Omental fat pad (tissue), 4 donors: ENCODE measurements around the gene DUSP22. TPM values are rescaled to one million over a fixed set of nuclear protein-coding genes. Genes with fewer than 3 reads are reported as not detected.

Experiments
- ATAC-seq: fragments of 150-250 bp; one replicate; pipeline ENCODE4 v1.9.1; 2016; ENCODE audit warnings: mild to moderate bottlenecking, moderate library complexity; ENCODE audit not compliant: low FRiP score
- DNase-seq: peaks from one replicate; pipeline ENCODE4 v3.0.0-alpha.2; 2019; ENCODE audit warnings: low spot score
- total RNA-seq, 4 donors: library from RNA; depleted of rRNA; stranded (reverse); fragments of >200 nt; gene quantifications; one replicate each; pipeline ENCODE4 v1.1.0, GENCODE V29; 2016
- TF ChIP-seq, protein P1 (sequence below), 3 donors: fragments of 450-650 bp; IDR thresholded peaks; one replicate each; pipeline ENCODE4 v1.5.1; 2016 to 2017; ENCODE audit warnings: antibody characterized with exemption in 3 of 3, mild to moderate bottlenecking in 3 of 3, moderate library complexity in 2 of 3

DUSP22 gene
- total RNA-seq, 4 donors from 2014 or later, result 47.4 to 93.6 (median 65.4) TPM

DNA sequence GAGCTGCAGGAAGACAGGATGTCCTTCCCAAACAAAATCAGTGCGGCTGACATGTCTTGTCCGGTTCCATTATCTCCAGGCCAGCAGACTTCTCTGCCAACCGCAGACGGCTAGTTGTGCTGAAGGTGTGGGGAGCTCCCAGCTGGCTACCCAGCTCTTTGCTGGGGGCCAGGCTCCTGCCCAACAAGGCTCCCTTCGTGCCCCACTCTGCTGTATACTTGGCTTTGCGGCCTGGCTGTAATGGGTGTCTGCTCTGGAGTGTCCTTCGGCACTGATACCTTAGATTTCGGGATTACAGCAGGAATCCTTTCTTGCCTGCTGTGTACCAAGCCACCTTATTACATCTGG, 50.5 kb downstream of the DUSP22 start:
- ATAC-seq, result no peak
- no peak for DNase-seq
- TF ChIP-seq, protein P1, sequence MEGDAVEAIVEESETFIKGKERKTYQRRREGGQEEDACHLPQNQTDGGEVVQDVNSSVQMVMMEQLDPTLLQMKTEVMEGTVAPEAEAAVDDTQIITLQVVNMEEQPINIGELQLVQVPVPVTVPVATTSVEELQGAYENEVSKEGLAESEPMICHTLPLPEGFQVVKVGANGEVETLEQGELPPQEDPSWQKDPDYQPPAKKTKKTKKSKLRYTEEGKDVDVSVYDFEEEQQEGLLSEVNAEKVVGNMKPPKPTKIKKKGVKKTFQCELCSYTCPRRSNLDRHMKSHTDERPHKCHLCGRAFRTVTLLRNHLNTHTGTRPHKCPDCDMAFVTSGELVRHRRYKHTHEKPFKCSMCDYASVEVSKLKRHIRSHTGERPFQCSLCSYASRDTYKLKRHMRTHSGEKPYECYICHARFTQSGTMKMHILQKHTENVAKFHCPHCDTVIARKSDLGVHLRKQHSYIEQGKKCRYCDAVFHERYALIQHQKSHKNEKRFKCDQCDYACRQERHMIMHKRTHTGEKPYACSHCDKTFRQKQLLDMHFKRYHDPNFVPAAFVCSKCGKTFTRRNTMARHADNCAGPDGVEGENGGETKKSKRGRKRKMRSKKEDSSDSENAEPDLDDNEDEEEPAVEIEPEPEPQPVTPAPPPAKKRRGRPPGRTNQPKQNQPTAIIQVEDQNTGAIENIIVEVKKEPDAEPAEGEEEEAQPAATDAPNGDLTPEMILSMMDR (IDR thresholded peaks at IDR 0.05), result no peak

DNA sequence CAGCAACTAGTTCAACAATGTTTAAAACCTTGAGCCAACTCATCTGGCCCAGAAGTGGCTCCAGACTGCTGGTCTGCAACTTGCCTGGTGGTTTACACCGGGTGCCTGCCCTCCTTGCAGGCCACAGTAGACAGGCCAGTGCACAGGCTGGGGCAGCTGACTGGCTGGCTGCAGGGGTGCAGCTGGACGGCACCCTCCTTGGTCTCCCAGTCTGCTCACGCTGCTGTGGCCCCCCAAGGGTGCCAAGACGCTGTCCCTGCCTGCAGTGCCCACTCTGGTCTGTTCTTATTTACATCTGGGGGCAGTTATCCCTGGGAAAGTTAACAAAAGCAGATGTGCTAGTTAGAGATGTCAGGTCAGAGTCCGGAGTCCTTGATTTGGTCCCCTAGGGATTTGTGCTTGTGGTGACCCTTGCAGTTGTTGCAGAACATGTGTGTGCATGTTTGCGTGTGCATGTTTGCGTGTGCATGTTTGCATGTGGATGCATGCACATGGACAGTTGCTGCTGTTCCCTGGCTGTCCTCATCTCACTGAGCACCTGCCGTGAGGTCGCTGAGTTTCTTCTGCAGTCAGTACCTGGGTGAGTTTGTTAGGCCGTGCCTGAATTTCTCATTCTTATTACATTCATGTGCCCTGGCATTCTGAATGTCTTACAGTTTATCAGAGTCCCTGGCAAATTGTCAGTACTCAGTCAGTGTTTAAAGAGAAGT, 51.1 kb downstream of the DUSP22 start:
- no peak for ATAC-seq

DNA sequence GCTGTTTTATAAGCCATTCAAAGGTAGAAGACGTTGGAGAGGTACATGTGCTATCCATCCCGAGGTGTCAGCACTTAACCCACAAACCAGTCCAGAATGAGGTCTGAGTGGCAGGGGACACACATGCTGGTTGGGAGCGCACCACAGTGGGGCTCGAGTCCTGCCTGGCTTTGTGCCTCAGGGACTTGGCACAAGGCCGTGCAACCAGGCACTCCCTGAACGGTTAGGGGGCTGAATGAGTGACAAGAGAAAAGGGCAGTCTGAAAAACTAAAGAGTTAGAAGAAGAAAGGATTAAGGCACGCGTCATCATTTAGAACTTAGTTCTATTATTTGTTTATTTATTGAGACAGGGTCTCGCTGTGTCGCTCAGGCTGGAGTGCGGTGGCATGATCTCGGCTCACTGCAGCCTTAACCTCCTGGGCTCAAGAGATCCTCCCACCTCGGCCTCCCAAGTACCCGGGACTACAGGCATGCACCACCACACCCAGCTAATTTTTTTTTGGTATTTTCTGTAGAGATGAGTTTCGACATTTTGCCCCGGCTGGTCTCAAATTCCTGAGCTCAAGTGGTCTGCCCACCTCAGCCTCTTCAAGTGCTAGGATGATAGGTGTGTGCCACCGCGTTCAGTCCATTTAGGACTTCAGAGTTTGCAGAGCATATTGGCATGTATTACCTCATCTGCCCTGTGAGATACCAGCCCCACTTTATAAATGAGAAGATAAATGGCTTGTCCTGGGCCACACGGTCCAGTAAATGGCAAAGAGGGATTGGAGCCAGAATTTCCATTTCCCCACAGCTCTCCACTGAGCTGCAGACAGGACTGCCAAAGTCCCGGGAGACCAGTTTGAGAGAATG, 51.9 kb downstream of the DUSP22 start:
- TF ChIP-seq, protein P1 (IDR thresholded peaks at IDR 0.05), result no peak
- DNase-seq (no peak), ATAC-seq (no peak)

More for the DNA sequence above, 51.1 kb downstream of the DUSP22 start:
- no peak for DNase-seq
- TF ChIP-seq, protein P1 (IDR thresholded peaks at IDR 0.05), result no peak

DNA sequence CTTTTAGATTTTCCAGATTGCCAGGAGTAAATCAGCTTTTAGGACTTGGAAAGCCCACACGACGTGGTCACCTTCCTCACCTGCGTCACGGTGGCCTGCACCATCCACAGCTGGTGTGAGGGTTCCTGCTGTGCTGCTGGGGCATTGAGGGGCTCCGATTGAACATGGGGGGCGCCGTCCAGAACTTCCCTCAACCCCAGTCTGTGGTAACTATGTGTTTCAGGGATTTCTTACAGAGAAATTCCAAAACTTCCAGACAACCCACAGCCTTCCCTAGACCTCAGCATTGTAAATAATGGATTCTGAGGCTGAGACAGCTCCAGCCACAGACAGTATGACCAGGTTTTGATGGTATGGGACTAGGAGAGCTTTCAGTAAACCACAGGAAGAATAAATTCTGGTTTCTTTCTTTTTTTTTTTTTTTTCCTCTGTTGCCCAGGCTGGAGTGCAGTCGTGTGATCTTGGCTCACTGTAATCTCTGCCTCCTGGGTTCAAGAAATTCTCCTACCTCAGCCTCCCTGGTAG, 52.6 kb downstream of the DUSP22 start:
- DNase-seq (no peak), ATAC-seq (no peak)
- TF ChIP-seq, protein P1 (IDR thresholded peaks at IDR 0.05), result no peak

DNA sequence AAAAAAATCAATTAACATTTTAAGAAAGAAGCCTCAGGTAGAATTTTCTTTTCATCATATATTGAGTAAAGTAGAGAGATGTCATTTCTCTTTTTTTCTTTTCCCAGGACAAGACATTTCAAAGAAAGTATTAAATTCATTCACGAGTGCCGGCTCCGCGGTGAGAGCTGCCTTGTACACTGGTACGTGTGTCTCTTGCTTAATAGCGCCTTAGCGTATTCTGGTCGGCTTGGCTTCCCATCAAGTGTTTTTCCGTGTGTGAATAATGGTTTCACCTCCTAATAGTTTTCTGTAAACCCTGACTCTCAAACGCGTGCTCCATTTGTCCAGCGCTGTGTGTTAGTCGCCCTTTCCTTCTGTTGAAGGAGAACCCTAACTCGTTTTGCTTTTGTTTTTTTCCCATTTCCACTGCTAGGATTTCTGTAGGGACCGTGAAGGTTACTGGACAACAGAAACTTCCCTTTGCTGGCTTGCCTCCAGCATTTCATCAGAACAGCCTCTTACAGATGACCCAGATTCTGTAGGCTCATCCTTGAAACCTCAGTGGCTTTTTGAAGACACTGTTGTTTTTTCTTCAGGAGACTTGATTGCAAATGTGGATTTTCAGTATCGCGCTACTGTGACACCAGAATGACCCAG, 53.6 kb downstream of the DUSP22 start:
- TF ChIP-seq, protein P1 (IDR thresholded peaks at IDR 0.05), result no peak
- DNase-seq, result no peak
- ATAC-seq, result no peak

DNA sequence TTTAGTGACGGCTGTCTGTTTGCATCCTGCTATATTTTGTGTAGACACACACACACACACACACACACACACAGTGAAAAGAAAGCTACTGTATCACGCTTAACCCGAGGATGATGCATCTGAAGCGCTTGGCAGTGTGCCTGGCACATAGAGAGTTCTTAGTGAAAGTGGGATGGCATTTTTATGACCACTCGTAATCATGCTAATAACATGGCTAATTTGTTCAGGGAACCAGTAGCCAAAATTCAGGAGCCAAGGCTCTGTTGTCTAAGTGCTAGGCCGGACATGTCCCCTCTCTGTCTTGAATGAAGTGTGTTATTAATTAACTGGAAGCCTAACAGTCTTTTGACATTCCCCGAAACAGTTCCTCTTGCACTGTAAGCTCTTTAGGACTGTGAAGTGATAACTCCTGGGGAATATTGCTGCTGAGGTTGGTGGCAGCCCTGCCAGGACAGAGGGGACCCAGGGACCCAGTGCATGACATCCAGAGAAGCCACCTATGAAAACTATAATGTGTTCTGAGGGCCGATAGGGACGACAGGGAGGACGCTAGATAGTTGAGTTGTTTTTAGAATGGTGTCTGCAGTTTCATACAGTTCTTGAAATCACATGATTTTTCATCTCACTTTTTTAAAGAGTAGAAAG, 54.2 kb downstream of the DUSP22 start:
- TF ChIP-seq, protein P1 (IDR thresholded peaks at IDR 0.05), result no peak
- ATAC-seq (no peak), DNase-seq (no peak)
